HG02759 (cell line): ENCODE measurements around the gene DIMT1.

Experiments used
- ATAC-seq: cut with Tn5 transposase; IDR thresholded peaks from one replicate; pipeline ENCODE4 v1.9.1; 2021; ENCODE audit warnings: mild to moderate bottlenecking, moderate library complexity; ENCODE audit not compliant: unreplicated experiment

Gene DIMT1

DNA sequence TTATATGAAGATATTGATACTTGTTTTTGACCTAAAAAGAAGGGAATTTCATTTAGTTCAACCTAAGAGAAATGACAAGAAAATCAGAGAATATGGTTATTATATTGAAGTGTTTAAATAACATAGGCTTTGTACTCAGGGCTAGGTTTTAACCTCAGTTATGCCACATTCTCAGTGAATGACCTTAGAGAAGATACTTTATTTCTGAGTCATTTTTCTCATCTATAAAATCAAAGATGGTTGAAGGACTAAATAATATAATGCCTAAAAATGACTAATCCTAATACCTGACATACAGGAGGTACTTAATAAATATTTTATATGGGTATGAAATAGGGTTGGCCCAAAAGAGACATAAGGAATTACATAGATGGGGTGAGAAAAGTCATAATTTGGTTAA is 32.3 kb downstream of the DIMT1 start:
- no peak for ATAC-seq

DNA sequence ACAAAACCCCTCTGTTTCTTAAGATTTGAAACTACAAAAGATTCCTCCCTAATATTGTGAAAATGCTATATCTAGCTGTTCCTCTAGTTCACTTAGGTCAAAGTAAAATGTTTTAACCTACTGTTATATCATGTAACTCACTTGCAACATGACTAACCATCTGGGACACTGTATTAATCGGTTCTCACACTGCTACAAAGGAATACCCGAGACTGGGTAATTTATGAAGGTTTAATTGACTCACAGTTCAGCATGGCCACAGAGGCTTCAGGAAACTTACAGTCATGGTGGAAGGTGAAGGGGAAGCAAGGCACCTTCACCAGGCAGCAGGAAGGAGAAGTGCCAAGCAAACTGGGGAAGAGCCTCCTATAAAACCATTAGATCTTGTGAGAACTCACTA is 34.7 kb downstream of the DIMT1 start:
- no peak for ATAC-seq

DNA sequence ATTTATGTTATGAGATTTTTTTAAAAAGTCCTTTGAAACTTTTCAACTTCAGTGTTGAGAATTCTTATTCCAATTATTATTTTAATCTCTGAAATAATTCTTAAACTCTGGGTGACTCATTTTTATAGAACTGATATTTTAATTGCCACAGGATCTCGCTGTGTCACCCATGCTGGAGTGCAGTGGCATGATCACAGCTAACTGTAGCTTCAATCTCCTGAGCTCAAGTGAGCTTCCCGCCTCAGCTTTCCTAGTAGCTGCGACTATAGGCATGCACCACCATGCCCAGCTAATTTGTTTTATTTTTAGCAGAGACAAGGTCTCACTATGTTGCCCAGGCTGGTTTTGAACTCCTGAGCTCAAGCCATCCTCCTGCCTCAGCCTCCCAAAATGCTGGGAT is 41.0 kb downstream of the DIMT1 start:
- ATAC-seq: no peak

DNA sequence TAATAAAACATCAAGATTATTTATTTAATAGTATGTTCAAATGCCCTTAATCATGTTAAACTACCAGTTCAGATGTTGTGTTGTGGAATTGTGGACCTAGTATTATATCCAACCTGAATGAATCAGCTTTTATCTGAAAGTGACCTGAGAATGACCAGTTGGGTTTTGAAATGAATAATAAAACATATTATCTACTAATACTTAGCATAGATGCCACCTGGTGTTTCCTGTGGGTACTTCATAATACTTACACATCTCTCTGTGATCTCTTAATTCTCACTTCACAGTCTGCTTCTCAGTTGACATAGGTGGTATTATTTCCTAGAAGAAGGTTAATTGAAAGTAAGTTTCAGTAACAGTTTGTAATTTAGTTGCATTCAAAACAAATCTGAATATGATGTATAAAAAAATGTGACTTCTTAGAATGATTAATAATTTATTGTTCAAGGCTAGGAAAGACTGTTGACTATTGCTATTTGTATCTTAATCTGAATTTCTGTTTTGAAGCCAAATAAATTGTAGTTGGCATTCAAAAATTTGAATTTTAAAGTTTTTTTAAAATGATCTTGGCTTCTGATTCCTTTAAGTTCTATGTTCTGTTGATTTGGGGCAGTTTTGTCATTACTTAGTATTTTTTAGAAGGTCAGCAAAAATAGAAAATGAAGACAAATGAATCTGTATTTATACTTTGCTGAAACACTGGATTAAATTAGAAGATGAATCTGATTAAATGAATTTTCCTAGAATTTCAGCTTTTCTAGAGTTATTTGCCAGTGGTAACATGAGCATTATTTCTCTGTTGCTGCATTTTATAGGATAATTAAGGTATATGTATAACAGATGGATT is 49.5 kb downstream of the DIMT1 start:
- peak; percentile 92 for ATAC-seq

DNA sequence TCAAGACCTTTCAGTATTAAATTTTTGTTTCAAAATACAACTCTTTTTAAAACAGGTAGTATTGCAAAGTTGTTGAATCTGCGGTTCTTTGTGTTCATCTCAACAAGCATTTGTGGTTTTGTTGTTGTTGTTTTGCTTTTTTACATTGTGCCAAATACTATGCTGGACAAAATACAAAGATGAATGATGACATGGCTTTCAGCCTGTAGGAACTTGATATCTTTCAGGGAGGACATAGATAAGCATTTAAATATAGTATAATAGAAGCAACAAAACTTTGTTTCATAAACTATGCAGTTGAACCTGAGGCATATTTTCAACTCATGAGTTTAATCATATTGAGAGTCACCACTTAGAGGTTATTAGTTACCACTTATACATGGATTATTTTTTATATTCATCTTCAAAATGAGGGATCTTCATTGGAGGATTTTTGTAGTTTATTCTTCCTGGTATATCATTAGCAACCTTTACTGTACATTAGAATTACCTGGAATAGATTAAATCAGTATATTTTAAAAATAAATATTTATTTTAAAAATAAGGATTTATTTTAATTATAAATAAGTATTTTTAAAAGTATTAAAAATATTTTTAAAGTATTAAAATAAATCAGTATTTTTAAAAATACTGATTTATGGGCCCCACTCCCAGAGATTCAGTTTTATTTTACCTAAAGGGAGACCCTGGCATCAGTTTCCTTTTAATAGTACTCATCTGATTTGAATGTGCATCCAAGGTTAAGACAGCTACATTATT is 54.8 kb downstream of the DIMT1 start:
- ATAC-seq: no peak

DNA sequence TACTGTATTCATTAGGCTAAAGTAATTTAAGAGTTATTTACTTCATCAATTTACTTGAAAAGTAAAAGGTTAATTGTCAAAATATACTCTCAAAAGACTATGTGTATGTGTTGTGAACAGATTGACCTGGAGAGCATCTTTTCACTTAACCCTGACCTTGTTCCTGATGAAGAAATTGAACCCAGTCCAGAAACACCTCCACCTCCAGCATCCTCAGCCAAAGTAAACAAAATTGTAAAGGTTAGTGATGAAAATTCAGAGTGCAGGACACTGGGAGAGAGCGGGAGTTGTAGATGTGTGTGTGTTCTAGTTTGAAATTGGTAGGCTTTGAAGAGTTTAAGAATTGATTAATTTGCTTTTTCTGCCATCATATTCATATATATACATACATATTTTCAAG is 55.8 kb downstream of the DIMT1 start:
- no peak for ATAC-seq

DNA sequence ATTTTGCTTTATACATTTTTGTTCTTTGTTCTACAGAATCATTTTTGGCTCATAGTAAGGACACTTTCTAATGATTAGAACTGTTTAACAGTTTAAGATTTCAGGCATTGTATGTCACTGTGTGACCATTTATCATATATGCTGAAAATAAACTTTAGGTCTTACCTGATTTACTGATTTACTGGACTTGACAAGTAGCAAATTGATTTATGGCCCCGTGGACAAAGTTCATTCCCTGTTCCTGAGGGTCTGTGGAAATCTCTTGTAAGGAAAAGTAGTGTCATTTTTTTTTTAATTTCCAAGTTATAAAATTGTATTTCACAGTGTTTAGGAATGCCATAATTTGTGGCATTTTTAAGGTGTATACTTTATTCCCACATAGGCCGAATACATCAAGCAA is 57.0 kb downstream of the DIMT1 start:
- ATAC-seq: no peak

DNA sequence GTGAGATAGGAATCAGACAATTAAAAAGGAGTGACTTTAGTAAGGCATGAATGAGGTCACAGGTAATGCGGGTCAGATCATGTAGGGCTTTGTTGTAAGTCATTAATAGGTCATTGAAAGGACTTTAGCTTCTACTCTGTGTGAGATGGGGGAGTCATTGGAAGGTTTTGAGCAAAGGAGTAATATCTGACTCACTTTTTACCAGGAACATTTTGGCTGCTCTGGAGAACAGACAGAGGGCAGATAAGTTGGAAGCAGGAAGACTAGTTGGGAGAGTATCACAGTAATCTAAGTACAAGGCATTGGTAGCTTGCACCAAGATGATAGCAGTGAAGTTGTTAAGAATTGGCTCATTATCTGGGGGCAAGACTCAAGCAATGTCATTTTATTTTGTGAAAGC is 60.3 kb downstream of the DIMT1 start:
- no peak for ATAC-seq

DNA sequence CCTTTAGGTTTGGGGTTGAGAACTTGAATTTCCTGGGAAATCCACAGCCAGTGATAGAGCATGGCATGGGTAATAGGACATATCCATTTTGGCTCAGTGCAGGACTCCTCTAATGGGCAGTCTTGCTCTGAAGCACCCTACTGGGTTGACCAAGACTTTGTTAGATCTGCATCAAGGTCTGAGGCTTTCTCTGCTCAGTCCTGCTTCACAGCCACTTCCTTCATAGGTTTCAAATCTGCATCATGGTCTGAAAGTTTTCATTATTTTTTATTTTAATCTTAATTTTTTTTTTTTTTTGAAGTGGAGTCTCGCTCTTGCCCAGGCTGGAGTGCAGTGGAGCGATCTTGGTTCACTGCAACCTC is 61.2 kb downstream of the DIMT1 start:
- no peak for ATAC-seq

DNA sequence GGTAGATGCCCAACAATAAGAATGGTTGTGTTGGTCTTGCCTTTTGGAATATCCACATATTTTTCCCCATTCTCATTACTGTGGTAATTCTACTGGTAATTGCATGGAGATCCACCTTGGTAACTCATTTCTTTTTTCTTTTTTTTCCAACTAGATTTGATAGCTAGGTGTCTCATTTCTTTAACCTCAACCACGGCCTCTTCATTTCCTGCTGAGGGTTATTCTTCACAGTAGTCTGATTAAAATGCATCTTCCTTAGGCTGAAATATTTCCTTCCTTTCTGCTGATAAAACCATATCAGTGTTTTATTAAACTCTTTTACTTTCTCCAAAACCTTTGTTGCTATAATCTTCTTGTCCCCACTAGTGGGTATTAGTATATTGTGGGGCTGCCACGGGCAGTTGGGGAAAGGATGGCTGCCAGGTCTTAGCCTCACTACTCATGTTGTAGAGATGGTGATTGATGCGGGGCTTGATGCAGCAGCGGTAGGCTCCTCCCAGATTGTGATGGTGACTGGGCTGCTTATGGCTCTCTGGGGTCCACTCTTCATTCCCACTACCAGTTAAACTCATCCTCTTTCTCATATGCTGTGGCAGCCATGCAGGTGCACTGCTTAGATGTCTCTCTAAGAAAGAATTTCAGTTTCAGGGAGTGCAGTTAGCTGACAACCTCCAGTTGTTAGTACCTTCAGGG is 61.8 kb downstream of the DIMT1 start:
- ATAC-seq: no peak

DNA sequence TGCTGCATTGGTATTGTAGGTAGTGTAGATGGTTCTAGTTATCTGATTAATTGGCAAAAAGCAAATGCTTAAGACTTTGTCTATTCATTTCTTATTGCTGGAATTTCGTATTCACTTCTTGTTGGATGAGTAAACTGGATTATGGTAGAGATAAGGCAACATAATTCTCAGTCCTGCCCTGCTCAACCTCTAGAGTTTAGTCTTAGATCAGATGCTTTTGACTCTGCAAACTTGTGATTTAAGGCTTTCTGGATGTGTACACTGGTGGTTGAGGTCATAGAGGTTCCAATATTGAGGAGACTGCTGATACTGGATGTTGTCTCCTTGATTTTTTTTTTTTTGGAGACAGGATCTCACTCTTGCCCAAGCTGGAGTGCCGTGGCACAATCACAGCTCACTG is 62.7 kb downstream of the DIMT1 start:
- no peak for ATAC-seq

DNA sequence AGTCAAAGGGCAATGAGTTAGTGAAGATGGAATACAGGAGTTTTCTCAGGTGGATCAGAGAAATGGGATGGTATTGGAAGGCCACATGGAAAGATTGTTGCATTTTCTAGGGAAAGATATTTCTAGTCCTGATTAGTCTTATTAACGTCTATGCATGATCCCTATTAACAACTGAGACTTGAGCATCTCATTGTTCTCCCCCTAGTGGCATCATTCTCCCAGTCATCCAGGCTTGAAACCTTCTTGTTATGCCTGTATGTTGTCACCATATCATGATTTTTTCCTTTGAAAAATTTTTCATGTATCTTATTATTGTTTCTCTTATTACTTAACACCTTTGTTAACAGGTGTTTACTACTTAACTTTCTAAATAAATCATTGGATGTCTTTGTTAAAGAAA is 63.3 kb downstream of the DIMT1 start:
- ATAC-seq: no peak
